GM20431 (cell line): ENCODE results near the gene COLEC11.
"Not testable (repeated sequence)": the region's sequence is repeated elsewhere in the genome, so short reads cannot be mapped to it uniquely, and the experiment has no call there.

ENCODE experiments used
- in situ Hi-C: fragments of 300-500 bp; cut with MseI, MboI; formaldehyde crosslinking; loops from one replicate; pipeline ENCODE4 v1.15.0; 2020; ENCODE audit warnings: low sequenced_read_pairs; ENCODE audit not compliant: unreplicated experiment

Gene COLEC11

DNA sequence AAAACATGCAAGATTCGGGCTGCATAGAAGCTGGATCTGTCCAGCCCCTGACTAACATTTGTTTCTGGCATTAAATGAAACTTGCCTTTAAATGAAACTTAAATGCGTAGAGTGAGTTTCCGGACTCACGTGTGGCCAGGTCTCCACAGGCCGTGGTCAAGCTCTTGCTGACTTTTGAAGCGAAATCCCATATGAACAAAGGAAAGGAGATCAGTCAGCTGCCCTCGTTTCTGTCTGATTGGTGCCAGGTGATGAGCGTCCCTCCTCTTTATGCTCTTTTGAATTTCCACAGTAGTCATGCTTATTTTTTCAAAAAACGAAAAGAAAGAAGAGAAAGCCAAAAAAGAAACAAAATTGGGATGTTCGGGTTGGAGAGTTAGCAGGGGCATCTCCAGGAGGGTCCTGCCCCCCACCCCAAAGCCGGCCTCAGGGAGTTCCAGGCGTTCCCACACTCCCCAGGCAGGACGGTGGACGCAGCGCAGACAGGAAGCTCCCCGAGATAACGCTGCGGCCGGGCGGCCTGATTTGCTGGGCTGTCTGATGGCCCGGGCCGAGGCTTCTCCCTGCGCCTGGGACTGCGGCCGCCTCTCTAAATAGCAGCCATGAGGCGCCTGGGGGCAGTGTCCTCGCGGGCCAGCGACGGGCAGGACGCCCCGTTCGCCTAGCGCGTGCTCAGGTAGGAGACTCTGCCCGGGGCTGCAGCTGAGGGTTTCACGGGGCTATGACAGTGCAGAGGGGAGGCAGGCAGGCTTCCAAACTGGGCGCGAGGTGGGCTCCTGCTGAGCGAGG lies at the start of gene COLEC11:
TSS of gene COLEC11 (plus strand) at position 620 of the 789 bp plus-strand sequence. CDS start 9,229 bp downstream, outside the sequence.
- in situ Hi-C loops = no loop called here

DNA sequence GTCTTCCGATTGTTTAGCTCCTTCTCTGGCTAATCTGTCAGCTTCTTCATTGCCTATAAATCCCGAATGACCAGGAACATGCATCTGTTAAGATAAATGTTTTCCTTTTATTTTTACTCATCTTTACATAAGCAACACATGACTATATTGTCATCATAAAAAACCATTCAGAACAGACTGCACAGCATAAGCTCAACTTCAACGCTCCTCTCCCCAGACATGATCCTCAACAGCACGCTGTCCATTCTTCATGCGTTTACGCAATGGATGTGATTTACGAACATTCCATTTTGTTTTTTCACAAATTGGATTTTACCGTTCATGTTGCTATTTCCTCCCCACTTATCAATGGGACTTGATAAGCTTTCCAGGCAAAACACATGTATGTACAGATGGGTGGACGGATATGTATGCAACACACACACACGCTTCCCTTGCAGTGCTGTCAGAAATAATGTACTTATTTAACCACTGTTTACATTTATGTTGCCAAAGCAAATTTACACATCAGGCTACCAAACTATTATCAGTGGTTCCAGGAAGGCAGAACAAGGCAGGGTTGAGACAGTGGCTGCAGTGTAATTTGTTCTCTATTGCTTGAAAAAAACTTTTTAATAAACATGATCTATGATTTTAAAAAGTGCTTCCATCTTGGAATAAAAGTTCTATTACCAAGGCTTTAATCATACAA lies 49.0 kb upstream of the COLEC11 start:
- in situ Hi-C loops = no loop called here

GRCh38 chr2:3547915-3548314 lies 47.0 kb upstream of the COLEC11 start:
- in situ Hi-C loops = no loop called here

DNA sequence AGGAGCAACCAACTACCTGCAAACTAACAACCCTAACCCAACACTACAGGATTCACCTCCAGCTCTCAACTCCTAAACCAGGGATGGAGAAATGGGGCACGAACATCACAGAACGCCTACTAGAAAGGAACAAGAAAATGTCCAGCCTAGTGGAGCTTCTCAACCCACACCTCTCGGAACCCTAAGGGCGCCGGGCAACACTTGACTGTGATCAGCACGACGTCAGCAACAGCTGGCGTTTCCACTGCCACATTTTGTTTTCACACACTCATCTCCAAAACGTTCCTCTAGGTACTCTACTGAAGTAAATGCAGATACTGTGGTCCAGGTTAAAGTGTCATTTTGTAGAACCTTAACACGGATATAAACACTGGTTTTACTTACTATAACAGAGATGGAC lies 41.0 kb upstream of the COLEC11 start:
- in situ Hi-C loops = no loop called here

GRCh38 chr2:3557639-3558204 lies 37.2 kb upstream of the COLEC11 start:
- in situ Hi-C loops = no loop called here

DNA sequence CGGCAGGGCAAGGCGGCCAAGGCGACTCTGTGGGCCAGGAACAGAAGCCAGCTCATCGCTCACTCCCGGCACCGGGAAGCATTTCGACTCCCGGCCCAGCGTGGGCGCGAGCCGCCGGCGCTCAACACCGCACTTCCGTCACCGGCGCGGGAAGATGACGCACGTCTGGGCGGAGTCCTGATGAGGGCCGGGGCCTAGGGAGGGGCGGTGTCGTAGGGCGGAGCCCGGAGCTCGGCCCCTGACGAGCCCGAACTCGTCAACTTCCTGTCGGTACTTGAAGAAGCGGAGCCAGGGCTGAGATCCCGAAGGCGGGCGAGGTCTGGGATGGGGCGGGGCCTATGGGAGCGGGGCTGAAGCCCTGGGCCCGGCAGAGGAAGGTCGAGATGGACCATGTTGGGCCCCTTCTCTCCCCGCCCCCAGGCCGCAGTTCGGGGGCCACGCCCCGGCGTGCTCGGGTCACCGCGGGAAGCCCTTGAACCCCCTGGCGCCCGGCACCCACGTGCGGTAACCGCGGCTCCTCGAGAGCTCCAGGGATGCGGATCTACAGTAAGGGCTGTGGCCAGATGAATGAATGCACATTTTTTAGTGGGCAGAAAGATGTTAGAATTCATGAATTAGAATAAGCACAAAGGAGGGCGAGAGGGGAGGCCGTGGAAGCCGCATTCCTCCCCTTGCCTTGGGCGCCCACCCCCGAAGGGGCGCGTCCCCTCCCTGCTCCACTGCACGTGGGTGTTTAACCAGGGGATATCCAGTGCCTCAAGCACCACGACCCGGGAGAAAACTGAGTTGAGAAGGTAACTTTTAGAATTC lies 36.5 kb upstream of the COLEC11 start, which contains the start of gene RNASEH1:
TSS of gene RNASEH1 (minus strand) at position 129 of the 810 bp plus-strand sequence. CDS start at position 56, 73 bp downstream.
- in situ Hi-C loops = no loop called here

GRCh38 chr2:3563521-3563976 lies 31.4 kb upstream of the COLEC11 start:
- in situ Hi-C loops = no loop called here

DNA sequence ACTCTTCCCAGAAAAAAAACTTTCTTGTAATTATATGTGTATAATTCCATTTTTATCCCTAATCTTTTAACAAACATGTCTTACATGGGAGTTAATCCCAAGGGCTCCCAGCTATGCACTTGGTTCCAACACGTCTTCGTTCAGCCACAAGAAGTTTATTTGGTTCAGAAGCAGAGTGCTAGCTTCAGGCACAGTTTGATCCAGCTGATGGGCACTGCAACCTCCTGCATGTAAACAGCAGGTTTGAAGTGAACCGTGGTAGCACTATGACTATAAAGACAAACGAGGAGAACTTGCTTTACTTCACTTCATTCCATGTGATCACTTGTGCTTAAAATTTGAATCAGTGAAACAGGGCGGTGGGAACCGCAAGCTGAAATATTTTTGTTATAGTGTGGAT lies 29.8 kb upstream of the COLEC11 start:
- in situ Hi-C loops = no loop called here

GRCh38 chr2:3566806-3567205 lies 28.1 kb upstream of the COLEC11 start:
- in situ Hi-C loops = no loop called here

- in situ Hi-C loops = not testable (repeated sequence)
Observed at GRCh38 chr2:3569656-3570055, 25.3 kb upstream of the COLEC11 start.

GRCh38 chr2:3571284-3571683 lies 23.6 kb upstream of the COLEC11 start:
- in situ Hi-C loops = no loop called here

DNA sequence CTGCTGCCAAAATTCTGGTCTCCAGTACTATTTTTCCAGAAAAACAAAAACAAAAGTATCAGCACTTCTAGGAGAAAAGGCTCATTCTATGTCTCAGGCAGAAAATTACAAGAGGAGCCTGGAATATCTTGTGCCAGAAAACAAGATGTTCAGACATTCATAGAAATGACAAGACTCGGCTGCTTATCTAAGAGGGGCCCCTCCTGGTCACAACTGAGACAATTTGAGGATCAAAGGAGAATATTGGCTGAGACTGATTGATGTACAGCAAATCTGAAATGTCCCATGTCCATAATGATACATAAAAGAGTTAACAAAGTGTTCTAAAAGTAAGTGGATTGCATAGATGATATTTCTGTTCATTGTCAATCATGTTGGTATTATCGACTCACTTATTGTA lies 22.3 kb upstream of the COLEC11 start:
- in situ Hi-C loops = no loop called here

GRCh38 chr2:3574155-3574554 lies 20.8 kb upstream of the COLEC11 start:
- in situ Hi-C loops = no loop called here

GRCh38 chr2:3575534-3576262 lies 19.2 kb upstream of the COLEC11 start:
- in situ Hi-C loops = no loop called here

GRCh38 chr2:3576263-3576630 lies 18.7 kb upstream of the COLEC11 start:
- in situ Hi-C loops = not testable (repeated sequence)

- in situ Hi-C loops = no loop called here
Observed at GRCh38 chr2:3578987-3579386, 15.9 kb upstream of the COLEC11 start.

DNA sequence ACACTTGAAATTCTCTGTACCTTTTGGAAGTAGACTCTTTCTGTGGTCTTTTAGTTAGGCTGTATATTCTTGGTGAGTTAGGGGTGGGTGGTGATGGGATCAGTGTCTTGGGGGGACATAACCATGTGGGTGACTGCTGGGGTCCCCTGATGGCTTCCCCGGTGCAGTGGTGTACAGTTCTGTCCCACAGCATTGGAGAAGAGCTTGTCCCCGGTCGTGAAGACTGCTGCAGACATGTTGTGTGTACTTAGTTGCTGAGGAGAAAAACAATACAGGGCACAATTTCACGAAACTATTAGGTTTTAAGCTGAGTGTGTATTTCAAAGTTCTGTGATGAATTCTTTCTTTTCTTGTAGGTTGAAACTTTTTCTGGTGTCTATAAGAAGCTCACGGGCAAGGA lies 14.5 kb upstream of the COLEC11 start:
- in situ Hi-C loops = no loop called here

GRCh38 chr2:3581367-3582262 lies 13.3 kb upstream of the COLEC11 start:
- in situ Hi-C loops = no loop called here

DNA sequence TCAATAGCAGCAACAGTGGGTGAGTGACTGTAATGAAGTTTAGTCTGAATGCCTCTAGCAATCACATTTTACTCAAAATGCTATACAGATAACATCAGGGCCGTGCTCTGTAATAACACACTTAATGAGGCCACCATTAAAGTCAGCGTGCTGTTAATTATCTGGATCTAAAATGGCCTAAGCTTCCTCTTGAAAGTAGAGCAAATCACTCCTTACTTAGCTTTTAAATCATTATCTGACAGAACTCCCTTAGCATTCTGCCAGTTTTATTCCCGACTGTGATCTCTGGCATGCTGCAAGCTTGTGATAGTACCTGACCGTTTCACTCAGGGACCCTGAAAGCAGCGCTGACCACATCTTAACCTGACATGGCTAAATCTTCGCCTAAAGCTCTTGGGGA lies 10.8 kb upstream of the COLEC11 start:
- in situ Hi-C loops = no loop called here
